EH (cell line): Measurements from ENCODE around the gene C6.

Experiments used
- DNase-seq: peaks from one replicate; pipeline ENCODE4 v3.0.0-alpha.2; 2015; ENCODE audit warnings: low read depth

Gene C6

GRCh38 chr5:41120600-41120999 is 92.7 kb downstream of the C6 start:
- DNase-seq = no peak

DNA sequence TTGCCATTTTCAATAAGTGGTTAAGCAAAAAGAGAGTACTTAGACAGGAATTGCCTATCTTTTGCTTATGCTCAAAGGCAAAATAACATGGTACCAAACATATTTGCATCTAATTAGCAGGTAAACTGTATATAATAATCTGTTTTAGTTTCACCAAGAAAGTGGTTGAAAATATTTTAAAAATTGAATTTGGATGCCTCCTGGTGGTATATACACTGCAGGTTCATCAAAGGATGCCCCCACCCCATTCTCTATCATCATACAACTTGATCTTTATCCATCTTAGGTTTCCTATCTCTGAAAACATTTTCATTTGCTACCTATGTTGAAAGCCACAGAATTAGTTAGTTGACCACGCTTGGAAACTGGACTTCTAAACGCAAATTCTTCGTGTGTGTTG is 95.2 kb downstream of the C6 start:
- DNase-seq = no peak

GRCh38 chr5:41115281-41115680 is 98.1 kb downstream of the C6 start:
- peak; percentile 92 for DNase-seq

GRCh38 chr5:41112486-41113455 is 100.6 kb downstream of the C6 start:
- peak; percentile 89 for DNase-seq

- peak; percentile 72 for DNase-seq
These were observed 104.1 kb downstream of the C6 start for GRCh38 chr5:41109186-41109585.

- no peak for DNase-seq
These were observed 111.0 kb downstream of the C6 start for GRCh38 chr5:41102341-41102740.

- no peak for DNase-seq
These were observed 115.7 kb downstream of the C6 start for GRCh38 chr5:41097642-41098041.

DNA sequence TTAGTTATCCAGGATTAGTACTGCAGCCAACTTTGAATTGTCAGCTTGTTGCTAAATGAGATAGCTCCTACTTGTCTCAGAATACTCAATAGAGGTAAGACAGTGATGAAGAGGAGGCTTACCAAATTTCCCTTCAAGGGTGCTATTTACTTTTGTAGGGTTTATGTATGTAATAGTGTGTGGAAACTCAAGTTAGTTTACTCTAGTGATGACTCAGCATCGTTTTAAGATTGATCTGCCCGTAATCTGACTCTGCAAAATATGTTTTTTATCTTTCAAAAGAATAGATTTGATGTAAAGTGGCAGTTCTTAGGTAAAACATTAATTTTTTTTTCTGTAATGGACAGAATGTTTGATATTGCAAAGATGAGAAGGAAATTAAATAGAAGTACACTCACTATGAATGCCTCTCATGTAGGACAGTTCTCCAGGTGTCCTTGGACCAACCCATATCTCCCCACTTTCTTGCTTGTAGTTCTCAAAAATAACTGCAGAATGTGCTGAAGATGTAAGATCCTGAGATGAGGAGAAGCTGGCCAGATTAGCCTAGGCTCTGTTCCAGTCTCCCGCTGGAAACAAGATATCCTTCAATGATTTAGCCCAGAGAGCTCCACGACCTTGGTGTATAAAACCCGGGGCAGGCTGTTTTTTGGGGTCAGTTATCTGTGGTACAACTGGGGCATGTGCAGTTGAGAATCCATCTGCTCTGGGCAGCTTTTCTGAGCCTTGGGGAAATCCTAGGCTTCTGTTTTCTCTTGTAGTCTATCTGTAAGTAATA is 117.8 kb downstream of the C6 start:
- no peak for DNase-seq

DNA sequence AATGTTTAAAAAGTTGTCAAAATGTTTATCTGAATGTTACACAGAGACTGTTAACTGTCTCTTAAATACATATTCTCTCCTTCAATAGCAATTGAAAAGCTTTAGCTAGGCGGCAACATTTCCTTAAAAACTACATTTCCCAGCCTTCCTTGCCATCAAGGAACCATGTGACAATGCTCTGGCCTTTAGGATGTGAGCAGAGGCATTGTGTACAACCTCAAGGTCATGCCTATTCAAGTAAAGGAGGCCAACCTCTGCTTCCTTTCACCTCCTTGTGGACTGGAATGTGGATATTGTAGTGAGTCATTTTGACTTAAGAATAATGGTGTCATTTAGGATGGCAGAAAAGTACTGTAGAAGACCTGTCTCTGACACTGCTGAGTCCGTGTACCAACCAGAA is 118.5 kb downstream of the C6 start:
- DNase-seq = peak; percentile 30

- DNase-seq = no peak
These were observed 119.5 kb downstream of the C6 start for GRCh38 chr5:41093803-41094202.
